Bronchial epithelial cell (primary cell): ENCODE data around the gene TTC9. TPM values are rescaled to one million over a fixed set of nuclear protein-coding genes. Genes with fewer than 3 reads are reported as not detected.

Experiments
- DNase-seq: peaks from one replicate; pipeline ENCODE4 v3.0.0-alpha.2; 2010; ENCODE audit warnings: low read depth
- FAIRE-seq: peaks from 2 replicates; lab custom pipeline; 2011; peaks lifted over from hg19 to GRCh38; lab: Jason Lieb, UNC
- H3K27me3 ChIP-seq: 2 replicates; pipeline ENCODE4 v1.5.1; 2011; ENCODE audit warnings: low read length; ENCODE audit not compliant: control insufficient read depth, insufficient read depth
- H3K36me3 ChIP-seq: 2 replicates; pipeline ENCODE4 v1.5.1; 2011; ENCODE audit warnings: low read length; ENCODE audit not compliant: control insufficient read depth, insufficient read depth
- H3K4me3 ChIP-seq: 2 replicates; pipeline ENCODE4 v1.5.1; 2011; ENCODE audit warnings: mild to moderate bottlenecking, low read depth, low read length, control low read depth
- CTCF ChIP-seq: IDR thresholded peaks from 2 replicates; pipeline ENCODE4 v1.5.1; 2011; ENCODE audit warnings: mild to moderate bottlenecking, moderate library complexity, low read length, control low read depth, inconsistent platforms; ENCODE audit not compliant: insufficient read depth, severe bottlenecking
- total RNA-seq: library from RNA; depleted of rRNA; stranded (reverse); fragments of >200 nt; gene quantifications from 2 replicates; pipeline ENCODE4 v1.2.1, GENCODE V29; 2014

The TTC9 gene
- 5.3 and 9.7 TPM in 2 replicates for total RNA-seq

GRCh38 chr14:70641548-70642302, at the start of gene TTC9:
TSS of gene TTC9 (plus strand) at chr14:70641916. CDS start at chr14:70642130, 214 bp downstream.
- H3K36me3 ChIP-seq: no peaks in the 10 kb centered on the region
- peak within 1 kb of the TSS; percentile 64 for H3K4me3 ChIP-seq
- no peak for FAIRE-seq
- H3K27me3 ChIP-seq: peaks cover 2% of the 10 kb centered on the region
- DNase-seq: no peak
- no peak for TF ChIP-seq CTCF

- Histone ChIP-seq H3K4me3 (no peak overlapping the region), H3K27me3 (no peaks in the 10 kb centered on the region), H3K36me3 (peaks cover 26% of the 10 kb centered on the region)
- no peak for FAIRE-seq
- no peak for DNase-seq
- TF ChIP-seq CTCF: no peak
Measured at GRCh38 chr14:70594461-70594860, 47.3 kb upstream of the TTC9 start.

GRCh38 chr14:70595443-70596185, 46.1 kb upstream of the TTC9 start:
- no peak overlapping the region for H3K4me3 ChIP-seq
- DNase-seq: peak; percentile 12
- no peaks in the 10 kb centered on the region for H3K27me3 ChIP-seq
- peaks cover 21% of the 10 kb centered on the region for H3K36me3 ChIP-seq
- no peak for FAIRE-seq
- no peak for TF ChIP-seq CTCF

GRCh38 chr14:70597731-70598130, 44.0 kb upstream of the TTC9 start:
- FAIRE-seq (no peak), DNase-seq (no peak)
- peaks cover 18% of the 10 kb centered on the region for H3K36me3 ChIP-seq
- TF ChIP-seq CTCF: no peak
- no peak overlapping the region for H3K4me3 ChIP-seq
- no peaks in the 10 kb centered on the region for H3K27me3 ChIP-seq

GRCh38 chr14:70599345-70599744, 42.4 kb upstream of the TTC9 start:
- Histone ChIP-seq H3K4me3 (no peak overlapping the region), H3K27me3 (no peaks in the 10 kb centered on the region), H3K36me3 (peaks cover 11% of the 10 kb centered on the region)
- no peak for FAIRE-seq
- no peak for TF ChIP-seq CTCF
- no peak for DNase-seq
